Measurements from ENCODE around the gene ARHGAP15.

ARHGAP15 gene

GRCh38 chr2:143144813-143145455 is 15.7 kb downstream of the ARHGAP15 start:
- H3K27ac ChIP-seq: no peak overlapping the region
- TF ChIP-seq, protein P1, sequence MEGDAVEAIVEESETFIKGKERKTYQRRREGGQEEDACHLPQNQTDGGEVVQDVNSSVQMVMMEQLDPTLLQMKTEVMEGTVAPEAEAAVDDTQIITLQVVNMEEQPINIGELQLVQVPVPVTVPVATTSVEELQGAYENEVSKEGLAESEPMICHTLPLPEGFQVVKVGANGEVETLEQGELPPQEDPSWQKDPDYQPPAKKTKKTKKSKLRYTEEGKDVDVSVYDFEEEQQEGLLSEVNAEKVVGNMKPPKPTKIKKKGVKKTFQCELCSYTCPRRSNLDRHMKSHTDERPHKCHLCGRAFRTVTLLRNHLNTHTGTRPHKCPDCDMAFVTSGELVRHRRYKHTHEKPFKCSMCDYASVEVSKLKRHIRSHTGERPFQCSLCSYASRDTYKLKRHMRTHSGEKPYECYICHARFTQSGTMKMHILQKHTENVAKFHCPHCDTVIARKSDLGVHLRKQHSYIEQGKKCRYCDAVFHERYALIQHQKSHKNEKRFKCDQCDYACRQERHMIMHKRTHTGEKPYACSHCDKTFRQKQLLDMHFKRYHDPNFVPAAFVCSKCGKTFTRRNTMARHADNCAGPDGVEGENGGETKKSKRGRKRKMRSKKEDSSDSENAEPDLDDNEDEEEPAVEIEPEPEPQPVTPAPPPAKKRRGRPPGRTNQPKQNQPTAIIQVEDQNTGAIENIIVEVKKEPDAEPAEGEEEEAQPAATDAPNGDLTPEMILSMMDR (IDR thresholded peaks at IDR 0.05): no peak
- no peak for TF ChIP-seq ZFX (IDR thresholded peaks at IDR 0.05; ENCODE audit: borderline replicate concordance)

GRCh38 chr2:143146366-143146765 is 17.1 kb downstream of the ARHGAP15 start:
- no peak overlapping the region for H3K27ac ChIP-seq
- TF ChIP-seq, protein P1 (IDR thresholded peaks at IDR 0.05): no peak
- TF ChIP-seq ZFX (IDR thresholded peaks at IDR 0.05; ENCODE audit: borderline replicate concordance): no peak

GRCh38 chr2:143146815-143147530 is 17.8 kb downstream of the ARHGAP15 start:
- no peak overlapping the region for H3K27ac ChIP-seq
- TF ChIP-seq, protein P1 (IDR thresholded peaks at IDR 0.05): no peak

GRCh38 chr2:143148011-143148410 is 18.8 kb downstream of the ARHGAP15 start:
- H3K27ac ChIP-seq: no peak overlapping the region
- no peak for TF ChIP-seq ZFX (IDR thresholded peaks at IDR 0.05; ENCODE audit: borderline replicate concordance)
- TF ChIP-seq, protein P1 (IDR thresholded peaks at IDR 0.05): no peak

- no peak for TF ChIP-seq ZFX (IDR thresholded peaks at IDR 0.05; ENCODE audit: borderline replicate concordance)
- TF ChIP-seq, protein P1 (IDR thresholded peaks at IDR 0.05): no peak
- no peak overlapping the region for H3K27ac ChIP-seq
Measured at GRCh38 chr2:143148757-143149156, 19.5 kb downstream of the ARHGAP15 start.

- no peak overlapping the region for H3K27ac ChIP-seq
- TF ChIP-seq, protein P1 (IDR thresholded peaks at IDR 0.05): no peak
- TF ChIP-seq ZFX (IDR thresholded peaks at IDR 0.05; ENCODE audit: borderline replicate concordance): no peak
Measured at GRCh38 chr2:143150287-143150686, 21.1 kb downstream of the ARHGAP15 start.

DNA sequence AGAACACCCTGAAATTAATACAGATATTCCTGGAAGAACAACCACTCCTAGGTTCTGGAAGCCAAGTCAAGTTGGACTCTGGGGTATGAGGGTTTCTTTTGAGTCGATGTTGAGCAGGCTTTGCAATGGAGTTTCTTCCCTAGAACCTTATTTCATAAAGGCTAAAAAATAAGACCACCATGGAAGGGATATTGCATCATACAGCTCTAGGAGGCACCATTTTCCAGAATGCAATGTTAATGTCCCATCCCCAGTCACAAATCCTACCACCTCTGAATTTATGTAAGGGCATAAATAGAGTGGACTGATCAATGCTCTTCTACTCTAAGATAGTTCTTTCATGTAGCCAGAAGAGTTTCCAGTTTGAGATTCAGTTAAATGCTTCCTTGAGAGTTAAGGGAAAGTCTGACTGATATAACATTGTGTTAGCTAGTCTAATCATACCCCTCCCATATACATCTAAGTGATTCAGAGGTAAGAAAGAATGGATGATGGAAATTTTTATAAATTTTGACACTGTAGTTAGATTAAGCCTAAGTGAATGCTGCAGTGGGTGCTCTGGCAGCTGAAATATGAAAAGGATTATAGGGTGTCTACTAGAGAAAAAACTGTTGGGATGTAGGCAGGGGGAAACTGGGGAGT is 22.0 kb downstream of the ARHGAP15 start:
- TF ChIP-seq, protein P1 (IDR thresholded peaks at IDR 0.05): no peak
- TF ChIP-seq ZFX (IDR thresholded peaks at IDR 0.05; ENCODE audit: borderline replicate concordance): no peak
- H3K27ac ChIP-seq: no peak overlapping the region

All from 22Rv1 (cell line).